HG03097 (cell line): Measurements from ENCODE around the gene LHX3.
A peak's percentile ranks its signal among the peaks of the same experiment; 100 is the strongest.

ENCODE experiments used
- ATAC-seq: cut with Tn5 transposase; IDR thresholded peaks from one replicate; pipeline ENCODE4 v1.9.1; 2021; ENCODE audit not compliant: unreplicated experiment, low FRiP score

The LHX3 gene

DNA sequence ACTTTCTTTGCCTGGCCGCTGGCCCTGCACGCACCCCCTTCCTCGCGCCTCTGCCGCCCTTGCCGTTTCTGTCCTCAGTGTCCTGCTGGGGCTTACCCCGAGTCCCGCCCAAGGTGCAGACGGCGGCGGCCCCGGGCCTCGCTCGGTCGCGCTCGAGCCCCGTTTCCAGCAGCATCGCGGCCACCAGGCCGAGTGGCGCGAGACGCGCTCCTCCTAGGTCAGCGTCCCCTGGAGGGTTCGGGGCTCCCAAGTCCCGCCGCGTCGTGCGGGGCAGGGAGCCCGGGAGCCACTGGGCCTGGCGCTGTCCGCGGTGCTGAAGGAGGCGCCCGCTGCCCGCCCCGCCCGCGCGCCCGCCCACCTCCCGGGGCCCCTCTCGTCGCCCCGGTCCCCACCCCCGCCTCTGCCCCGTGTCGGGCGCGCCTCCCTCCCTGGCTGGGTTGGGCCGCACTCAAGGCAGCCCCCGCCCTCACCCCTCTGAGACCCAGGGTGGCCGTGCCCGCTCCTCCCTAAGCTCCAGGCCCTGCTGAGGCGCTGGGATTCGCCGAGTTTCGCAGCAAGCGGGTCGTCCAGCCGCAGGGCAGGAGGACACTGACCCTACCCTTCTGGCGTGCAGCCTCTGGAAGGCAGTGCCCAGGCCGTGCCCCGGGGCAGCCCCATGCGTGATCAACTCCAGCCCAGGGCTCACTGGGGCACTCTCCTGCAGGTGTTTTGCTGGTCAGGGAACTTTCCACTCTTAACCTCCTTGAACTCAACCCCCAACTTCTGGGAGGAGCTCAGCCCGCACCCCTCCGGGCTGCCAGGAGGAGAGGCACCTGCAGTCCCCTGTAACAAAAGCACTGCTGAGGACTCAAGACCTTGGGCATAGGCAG, at the start of gene LHX3:
Gene LHX3, minus strand, starts transcription at position 291 of the 869 bp plus-strand sequence. Its CDS starts 116 bp downstream, at position 175.
- no peak for ATAC-seq

DNA sequence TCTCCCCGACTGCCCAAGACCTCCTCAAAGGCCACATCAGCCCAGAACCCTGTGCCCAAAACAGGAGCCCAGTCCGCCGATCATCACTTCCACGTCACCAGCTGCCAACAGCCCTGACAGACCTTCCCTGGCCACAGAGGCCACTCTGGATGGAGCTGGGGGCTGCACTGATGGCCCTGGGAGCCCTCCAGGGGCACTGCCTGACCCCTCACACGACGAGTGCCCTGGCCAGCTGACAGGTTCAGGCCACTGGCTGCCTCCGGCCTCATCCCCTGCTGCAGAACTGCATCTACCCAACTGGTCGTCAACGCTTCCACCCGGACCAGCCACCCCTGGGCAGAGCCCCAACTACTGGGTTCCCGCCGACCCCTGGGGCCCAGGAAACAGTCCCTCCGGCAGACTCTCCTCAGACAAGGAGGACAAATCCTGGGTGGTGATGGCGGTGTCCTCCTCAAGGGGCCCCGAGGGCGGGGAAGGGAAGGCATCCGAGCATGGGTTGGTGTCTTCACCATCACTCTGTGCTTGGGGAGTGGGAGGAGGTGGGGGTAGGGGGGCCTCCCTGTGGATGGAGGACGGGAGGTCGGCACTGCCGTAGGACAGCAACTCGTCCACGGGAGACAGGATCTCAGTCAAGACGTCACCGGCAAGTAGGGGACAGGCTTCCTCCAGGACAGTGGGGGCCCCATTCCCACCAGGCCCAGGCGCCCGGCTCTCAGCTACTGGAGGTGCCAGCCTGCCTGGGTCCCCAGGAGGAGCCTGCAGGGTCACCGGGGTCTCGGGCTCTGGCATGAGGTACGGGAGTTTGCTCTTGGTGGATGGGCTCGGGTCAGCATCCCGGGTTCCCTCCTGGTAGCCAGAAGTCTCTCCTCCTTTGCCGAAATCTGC, 48.6 kb upstream of the LHX3 start:
- no peak for ATAC-seq

DNA sequence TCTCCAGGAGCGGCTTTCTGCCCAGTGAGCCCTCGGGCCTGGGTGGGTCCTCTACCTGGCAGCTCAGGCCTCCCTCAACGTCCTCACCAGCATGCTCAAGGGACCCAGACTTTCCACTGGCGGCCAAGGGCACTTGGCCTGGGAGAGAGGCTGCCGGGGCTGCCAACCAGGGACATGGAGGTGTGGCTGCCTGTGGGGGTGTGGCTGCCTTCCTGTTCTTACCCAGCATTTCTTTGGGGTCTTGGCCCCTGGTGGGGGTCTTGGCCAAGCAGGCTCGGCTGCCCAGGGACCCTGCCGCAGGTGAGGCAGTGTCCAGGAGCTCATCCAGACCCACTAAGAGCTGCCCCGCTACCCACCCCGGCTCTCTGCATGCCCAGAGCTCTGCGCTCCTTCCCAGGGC, 47.9 kb upstream of the LHX3 start:
- ATAC-seq, result no peak

DNA sequence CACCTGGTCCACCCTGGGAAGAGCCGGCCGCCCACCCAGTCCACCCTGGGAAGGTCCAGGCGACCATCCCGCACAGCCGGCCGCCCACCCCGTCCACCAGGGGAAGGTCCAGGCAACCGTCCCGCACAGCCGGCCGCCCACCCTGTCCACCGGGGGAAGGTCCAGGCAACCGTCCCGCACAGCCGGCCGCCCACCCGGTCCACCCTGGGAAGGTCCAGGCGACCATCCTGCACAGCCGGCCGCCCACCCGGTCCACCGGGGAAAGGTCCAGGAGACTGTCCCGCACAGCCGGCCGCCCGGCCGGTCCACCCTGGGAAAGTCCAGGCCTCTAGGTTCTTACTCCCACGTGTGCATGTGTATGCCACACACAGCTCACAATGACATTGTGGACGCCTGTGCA, 47.4 kb upstream of the LHX3 start:
- ATAC-seq, result no peak

DNA sequence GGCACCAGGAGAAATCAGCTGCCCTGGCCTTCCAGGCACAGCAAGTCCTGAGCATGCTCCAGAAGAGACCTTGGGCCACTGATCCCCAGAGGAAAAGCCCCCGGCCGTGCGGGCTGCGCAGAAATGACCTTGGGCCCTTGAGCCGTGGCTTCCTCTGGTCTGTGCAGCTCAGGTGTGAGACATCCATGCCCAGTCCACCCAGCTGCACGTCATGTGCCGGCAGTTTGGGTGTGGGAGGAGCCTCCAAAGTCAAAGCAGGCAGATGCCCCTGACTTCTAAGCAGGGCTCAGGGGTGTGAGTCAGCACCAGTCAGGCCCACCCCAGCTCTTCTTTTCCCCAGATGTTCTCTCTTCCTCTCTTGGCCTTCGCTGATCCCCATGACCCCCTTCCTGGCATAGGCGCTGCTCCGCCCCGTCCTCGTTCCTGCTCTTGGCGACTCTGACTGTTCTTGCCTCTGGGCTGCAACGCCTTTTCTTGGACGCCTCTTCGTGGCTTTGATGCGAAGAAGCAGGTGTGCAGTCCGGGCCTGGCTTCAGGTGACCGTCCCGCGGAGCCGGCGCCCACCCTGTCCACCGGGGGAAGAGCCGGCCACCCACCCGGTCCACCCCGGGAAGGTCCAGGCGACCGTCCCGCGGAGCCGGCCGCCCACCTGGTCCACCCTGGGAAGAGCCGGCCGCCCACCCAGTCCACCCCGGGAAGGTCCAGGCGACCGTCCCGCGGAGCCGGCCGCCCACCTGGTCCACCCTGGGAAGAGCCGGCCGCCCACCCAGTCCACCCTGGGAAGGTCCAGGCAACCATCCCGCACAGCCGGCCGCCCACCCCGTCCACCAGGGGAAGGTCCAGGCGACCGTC, 46.6 kb upstream of the LHX3 start:
- no peak for ATAC-seq

DNA sequence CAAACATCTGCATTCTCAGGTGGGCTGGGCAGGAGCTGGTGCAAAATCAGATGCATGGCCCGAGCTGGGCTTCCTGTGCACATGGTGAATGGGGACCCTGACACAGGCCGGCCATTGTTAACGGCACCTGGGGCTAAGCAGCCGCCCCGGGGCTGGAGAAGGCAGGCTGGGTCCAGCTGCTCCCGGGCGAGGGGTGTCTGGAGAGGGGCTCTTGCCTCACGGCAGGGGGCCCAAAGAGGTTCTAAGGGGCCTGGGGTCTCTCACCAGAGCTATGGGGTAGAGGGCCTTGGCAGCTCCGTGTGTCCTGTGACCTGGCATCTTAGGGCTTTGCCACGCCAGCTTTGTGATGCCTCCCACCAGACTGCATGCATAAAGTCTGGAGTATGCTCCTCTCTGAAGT, 45.7 kb upstream of the LHX3 start:
- ATAC-seq, result no peak

DNA sequence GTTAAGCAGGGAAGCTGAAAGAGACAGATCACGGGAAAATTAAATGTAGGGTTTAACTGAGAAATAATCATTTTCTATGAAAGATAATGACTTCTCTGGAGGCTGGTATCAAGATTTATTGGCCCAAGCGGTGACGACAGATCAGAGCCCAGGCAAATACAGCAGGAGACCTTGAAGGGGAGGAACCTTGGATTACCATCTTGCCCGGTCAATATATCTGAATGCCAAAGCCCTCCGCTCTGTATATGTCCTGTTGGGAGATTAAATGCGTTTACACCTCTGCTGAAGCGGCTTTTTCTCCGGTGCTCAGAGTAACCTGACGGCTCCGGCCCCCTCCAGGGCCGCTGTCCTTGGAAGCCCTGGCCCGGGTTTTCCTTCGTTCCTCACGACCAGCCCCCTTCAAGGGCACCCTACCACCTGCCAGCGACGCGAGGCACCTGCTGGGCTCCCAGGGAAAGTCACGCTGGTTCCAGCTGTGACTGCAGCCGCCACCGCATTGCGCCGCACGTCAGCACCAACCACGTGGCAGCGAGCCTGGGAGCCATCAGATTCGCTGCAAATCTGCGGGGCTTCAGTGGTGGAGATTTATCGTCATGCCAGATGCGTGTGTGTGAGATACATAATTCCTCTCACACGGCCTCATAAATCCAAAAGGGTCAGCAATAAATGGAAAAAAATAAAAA, 45.1 kb upstream of the LHX3 start:
- ATAC-seq, result no peak

DNA sequence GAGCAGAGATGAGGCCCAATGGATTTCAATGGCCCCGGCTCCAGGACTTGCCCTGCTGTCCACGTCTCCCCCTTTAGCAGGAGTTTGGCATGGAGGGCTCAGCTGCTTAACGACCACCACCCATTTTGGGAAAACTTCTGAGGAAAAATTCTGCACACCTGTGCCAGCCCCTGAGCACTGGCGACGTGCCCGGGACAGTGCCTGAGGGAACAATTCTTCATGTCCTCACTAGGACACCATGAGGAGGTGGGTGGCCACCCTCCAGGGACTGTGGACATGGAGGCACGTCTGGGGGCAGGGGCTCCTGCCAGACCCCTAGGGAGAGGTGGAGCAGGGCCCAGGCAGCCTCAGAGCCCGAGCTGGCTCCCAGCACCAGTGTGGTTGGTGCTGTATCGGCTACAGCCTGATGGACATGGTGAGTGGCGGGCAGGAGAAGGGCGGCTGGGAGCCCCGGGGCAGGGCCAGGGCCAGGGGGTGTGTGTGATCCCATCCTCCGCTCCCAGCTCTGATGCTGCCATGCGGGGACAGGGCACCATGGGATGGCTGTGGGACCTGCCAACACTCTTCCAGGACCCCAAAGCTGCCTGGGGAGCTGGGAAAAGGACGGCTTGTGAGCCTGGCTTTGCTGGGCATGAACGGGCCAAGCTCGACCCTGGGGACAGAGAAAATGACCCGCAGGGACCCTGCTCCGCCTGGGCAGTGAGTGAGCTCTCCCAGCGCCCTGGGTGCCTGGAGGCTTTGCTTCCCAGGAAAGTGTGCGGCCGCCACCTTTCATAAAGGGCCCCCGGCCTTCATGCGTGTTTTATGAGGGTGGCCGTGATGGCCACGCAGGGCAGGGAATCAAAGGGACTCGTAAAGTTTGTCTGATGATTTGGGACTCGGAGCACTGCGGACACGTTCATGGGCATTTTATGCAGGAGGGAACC, 44.3 kb upstream of the LHX3 start:
- no peak for ATAC-seq

DNA sequence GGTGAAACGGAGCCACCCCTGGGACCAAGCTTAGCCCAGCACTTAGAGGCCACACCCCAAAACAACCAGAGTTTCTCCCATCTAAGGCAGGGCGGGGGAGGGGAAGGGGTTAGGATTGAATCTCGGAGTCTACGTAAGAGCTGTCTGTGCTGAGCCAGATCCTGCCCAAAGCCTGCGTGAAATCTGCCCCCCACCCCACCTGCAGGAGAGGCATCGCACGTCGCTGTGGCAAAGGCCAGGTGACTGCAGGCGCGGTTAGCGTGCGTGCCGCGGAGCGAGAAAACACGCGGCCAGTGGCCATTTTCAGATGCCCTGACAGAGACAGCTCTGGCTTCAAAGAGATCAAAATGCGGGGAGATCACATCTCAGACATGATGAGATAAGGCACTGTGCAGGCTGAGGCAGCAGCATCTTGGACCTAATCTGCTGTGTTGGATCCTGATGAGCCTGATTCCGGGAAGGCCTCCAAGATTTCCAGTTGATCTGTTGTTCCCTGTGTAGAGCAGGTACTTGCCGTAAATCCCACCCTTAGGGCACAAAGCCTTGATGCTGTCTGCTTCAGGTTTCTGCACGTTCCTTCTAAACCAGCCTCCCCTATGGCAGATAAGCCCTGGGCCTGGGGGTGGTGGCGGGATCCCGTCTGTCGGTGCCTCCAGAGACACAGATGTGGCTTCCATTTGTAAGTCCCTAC, 43.2 kb upstream of the LHX3 start:
- no peak for ATAC-seq

DNA sequence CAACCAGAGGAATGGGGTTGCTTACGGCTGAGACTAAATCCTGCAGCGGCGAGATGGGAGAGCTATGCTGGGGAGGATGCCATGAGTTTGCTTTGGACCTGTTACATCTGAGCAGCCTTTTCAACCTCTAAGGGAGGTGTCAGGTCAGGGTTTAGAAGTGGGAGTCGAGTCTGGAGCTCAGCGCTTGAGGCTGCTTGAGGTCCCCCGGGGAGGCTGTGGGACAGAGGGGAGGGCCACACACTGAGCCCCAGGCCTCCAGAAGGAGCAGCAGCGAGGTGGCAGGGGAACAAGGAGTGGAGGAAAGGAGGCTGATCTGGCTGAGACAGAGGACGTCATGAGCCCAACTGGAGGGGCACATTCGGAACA, 42.6 kb upstream of the LHX3 start:
- ATAC-seq, result no peak

DNA sequence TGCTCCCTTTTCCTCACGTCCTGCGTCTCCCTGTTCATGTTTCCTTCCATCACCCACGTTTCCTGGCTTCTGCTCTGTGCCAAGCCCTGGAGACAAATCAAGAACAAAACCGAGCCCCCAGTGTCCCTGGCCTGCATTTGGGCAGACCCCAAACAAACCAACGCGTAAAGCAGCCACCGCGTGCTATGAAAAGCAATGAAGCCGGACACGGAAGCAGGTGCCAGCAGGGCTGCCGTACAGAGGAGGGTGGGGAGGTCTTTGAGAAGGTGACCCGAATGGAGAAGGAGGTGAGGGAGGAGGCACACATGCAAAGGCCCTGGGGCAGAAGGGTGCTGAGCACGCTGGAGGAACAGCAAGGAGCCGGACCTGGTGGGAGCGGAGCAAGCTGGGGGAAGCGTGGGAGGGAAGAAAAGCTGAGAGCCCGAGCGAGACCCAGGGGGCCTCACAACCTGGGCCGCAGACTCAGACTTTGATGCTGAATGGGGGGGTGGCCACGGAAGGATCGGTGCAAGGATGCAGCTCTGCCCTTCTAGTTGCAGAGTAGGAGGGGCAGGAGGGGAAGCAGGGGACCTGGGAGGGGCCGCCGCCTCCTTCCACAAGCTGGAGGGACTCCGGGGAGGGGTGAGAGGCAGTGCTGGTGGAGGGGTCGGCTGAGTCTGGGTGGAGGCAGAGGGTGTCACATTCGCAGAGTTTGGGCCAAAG, 42.1 kb upstream of the LHX3 start:
- ATAC-seq, result no peak

DNA sequence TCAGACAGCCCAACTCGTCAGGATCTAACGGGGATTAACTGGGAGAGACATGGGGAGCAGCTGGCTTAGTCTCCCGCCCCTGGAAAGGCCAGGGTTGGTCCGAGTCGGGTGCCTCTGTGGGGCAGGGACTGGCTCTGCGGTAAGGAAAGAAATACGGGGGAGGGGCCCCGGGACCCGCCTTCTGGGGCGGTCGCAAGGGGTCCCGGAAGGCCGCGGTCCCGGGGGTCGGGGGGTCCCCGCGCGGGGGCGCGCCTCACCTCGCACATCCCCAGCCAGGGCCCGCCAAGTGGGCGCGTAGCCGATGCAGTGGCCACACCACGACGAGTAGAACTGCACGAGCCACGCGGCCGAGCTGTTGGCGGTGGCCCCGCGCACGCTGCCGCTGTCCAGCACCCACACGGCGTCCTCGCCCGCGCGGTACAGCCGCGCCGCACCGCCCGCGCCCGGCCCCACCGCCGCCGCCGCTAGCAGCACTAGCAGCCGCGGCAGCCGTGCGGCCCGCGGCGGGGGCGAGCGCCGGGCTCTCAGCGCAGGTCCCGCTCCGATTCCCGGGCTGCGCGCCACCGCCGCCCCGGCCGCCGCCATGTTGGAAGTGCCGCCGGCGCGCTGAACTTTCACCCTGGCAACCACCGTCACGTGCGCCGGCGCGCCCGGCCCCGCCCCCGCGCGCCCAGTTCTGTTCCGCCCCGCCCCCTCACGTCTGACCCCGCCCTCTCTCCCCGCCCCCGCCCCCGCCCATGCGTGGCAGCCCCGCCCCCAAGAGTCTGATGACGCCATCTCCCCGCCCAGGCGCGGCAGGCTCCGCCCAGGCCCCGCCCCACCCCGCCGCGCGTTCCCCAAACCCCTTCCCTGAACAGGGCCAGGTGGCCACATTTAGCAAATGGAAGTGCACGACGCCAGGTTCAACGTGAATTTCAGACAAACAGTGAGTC, 40.6 kb upstream of the LHX3 start, which contains the start of gene QSOX2:
Gene QSOX2, minus strand, starts transcription at position 594 of the 932 bp plus-strand sequence. Its CDS starts 9 bp downstream, at position 585.
- ATAC-seq, result peak; percentile 46

DNA sequence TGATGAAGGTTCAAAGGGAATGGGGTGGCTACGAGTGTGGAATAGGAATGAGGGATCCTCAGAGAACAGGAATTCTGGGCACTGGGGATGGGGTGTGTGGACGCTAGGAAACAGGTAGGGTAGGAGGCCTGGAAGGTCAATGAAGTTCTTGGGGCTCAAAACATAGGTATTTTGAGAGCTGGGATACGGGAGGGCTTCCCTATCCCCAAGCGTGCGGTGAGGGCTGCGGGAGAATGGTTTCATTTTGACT, 40.0 kb upstream of the LHX3 start:
- no peak for ATAC-seq

DNA sequence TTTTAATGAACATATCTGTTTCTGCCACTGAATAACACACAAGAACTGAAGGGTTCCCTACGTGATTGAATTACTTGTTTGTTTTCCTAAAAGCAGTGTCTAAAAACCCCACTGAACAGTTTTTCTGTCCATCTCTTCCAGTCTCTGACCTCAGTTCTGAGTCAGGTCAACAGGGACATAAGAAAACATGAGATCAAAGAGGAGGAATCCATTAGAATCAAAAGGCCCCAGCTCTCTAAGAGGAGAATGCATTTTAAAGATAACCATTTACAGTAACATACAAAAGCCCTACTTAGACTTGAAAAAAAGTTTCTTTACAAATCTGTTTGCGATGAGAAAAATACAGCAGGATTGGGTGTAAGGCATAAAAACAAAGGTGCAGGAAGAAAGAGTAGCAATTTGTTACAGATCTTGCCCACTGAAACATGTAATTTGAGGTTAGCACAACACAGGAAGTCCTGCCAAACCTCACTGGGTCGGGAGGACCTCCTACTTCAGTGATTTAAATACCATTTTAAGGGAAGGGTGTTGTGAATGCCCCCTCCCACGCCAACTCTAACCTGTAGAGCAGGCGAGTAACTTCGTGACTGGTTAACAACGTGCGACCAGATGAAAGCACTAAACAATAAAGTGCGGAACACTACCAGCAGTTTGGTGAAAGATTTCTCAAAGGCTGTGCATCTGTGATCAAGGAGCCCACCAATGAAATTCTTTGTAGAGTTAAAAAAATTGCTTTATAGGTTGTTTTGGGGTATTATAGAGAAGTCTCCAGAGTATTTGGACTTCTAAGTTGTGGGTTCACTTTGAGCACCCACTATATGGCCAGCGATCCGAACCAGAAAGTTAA, 39.4 kb upstream of the LHX3 start:
- ATAC-seq, result no peak

DNA sequence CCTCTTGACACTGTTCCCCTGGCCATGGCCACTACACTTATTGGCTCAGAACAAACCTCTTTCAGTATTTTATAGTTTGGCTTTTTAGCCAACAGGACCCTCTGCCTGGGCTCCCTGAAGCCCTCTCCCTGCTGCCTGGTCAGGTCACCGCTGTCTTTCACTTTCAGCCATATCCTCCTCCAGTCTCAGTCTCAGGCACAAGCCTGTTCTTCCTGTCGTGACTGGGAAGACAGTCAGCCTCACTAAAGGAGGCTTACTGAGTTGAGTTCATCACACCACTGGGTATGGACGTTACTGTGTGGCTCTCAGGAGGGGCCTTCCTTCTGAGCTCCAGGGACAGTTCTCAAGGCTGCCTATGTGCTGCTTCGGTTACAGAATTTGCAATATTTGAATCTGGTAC, 38.7 kb upstream of the LHX3 start:
- no peak for ATAC-seq

DNA sequence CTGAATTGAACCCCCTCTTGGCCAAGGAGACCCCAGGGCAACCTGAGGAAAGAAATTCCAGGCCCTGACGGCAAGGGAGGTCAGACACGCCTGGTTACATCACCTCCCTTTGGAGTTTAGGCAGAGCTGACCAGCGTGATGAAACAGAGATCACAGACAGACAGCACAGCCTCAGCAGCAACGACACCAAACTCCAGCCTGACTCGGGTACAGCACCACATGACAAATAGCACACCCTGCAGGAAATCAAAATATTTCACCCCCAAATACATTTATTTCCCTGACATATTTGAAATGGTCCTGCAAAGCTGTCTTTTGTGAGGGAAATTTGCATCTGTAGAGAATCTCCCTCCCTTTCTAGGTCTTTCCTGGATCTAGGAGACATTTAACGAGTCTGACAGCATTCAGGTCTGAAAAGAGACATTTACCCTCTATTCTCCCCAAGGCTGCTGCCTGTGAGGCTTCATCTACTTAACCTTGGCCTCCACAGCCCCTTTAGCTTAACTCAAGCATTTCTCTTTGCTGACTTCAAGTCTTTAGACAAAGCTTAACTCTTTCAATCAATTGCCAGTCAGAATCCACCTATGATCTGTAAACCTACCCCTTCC, 38.1 kb upstream of the LHX3 start:
- ATAC-seq, result no peak
